Erythroblast (primary cell): ENCODE data around the gene ELF2.
A peak's percentile ranks its signal among the peaks of the same experiment; 100 is the strongest.
"Not testable (repeated sequence)": the region's sequence is repeated elsewhere in the genome, so short reads cannot be mapped to it uniquely, and the experiment has no call there.

Experiments used
- DNase-seq, 2 experiments: peaks; one replicate each; lab custom pipeline; 2025; lab: John Stamatoyannopoulos, UW
- GATA1 ChIP-seq: IDR thresholded peaks from 2 replicates; pipeline ENCODE4 v1.6.1; 2011; ENCODE audit warnings: low read depth, mild to moderate bottlenecking, control low read depth, low read length, moderate library complexity
- POLR2A ChIP-seq: IDR thresholded peaks from 2 replicates; pipeline ENCODE4 v1.6.1; 2011; ENCODE audit warnings: mild to moderate bottlenecking, low read length

Gene ELF2

DNA sequence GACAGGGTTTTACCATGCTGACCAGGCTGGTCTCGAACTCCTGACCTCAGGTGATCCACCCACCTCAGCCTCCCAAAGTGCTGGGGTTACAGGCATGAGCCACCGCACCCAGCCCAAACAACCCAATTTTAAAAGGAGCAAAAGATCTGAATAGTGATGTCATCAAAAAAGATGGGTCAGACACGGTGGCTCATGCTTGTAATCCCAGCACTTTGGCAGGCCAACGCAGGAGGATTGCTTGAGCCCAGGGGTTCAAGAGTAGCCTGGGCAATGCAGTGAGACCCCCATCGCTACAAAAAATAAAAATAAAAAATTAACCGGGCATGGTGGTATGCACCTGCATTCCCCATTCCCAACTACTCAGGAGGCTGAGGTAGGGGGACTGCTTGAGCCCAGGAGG is 6.1 kb downstream of the ELF2 start:
- TF ChIP-seq POLR2A (no peak), GATA1 (no peak)

DNA sequence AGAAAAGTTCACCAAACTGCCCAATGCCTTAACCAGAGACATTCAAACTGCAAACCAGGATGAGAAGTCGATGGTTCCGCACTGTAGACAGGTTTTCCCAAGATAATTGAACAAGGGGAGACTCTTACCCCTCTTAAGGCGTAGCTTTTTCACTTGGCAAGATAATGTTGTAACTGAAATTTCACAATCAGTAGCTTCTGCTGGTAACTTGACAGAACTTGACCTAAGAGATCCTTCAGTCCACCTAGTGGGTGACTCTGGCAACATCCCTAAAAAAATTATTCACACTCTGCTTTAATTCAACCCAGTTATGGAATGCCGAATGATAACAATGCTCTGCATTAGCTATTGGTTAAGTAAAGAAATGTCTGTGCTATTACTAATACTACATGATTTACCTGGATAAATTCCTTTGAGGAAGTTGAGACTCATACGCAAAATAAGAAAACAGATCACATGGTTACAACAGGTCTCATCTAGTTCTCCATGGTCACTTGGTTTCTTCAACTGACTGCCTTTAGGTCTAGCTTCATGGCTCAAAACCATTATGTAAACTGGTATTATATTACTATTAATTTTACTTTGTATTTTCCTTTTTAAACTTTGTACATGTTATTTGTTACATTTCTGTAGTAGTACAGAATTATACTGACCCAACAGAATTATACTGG is 9.1 kb downstream of the ELF2 start:
- TF ChIP-seq POLR2A (no peak), GATA1 (no peak)
- DNase-seq, result peak; percentile 79 to 83

More for the DNA sequence above, 6.1 kb downstream of the ELF2 start:
- DNase-seq, result no peak

DNA sequence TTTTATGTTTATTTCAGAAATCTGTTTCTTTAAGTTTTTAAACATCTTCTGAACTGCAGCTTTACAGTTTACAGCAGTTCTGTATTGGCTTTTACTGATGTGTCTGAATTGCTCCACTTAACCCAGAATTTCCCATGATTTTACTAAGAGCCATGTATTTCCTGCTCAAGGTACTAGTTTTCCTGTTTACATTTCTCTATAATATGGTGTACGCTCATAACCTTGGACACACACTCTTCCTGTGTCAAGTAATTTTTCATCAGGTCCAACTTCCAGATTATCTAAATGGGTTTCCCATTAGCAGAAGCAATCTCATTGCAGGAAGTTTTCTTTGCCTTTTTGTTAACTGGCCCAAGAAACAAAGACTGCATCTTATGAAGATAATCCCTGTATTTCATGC is 12.3 kb downstream of the ELF2 start:
- DNase-seq, result no peak
- TF ChIP-seq GATA1 (no peak), POLR2A (no peak)

DNA sequence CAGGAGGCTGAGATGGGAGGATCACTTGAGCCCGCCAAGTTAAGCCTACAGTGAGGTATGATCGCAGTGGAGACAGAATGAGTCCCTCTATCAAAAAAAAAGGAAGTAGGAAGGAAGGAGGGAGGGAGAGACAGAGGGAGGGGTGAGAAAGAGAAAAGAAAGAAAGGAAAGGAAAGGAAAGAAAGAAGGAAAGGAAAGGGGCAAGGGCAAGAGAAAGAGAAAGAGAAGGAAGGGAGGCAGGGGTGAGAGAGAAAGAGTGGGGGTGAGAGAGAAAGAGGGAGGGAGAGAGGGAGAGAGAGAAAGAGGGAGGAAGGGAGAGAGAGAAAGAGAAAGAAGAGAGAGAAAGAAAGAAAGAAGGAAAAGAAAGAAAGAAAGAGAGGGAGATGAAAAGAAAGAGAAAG is 13.2 kb downstream of the ELF2 start:
- no peak for TF ChIP-seq POLR2A
- no peak for DNase-seq

DNA sequence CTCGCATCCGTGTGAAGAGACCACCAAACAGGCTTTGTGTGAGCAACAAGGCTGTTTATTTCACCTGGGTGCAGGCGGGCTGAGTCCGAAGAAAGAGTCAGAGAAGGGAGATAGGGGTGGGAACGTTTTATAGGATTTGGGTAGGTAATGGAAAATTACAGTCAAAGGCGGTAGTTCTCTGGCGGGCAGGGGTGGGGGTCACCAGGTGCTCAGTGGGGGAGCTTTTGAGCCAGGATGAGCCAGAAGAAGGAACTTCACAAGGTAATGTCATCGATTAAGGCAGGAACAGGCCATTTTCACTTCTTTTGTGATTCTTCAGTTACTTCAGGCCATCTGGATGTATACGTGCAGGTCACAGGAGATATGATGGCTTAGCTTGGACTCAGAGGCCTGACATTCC is 19.0 kb downstream of the ELF2 start:
- DNase-seq, result not testable (repeated sequence)

DNA sequence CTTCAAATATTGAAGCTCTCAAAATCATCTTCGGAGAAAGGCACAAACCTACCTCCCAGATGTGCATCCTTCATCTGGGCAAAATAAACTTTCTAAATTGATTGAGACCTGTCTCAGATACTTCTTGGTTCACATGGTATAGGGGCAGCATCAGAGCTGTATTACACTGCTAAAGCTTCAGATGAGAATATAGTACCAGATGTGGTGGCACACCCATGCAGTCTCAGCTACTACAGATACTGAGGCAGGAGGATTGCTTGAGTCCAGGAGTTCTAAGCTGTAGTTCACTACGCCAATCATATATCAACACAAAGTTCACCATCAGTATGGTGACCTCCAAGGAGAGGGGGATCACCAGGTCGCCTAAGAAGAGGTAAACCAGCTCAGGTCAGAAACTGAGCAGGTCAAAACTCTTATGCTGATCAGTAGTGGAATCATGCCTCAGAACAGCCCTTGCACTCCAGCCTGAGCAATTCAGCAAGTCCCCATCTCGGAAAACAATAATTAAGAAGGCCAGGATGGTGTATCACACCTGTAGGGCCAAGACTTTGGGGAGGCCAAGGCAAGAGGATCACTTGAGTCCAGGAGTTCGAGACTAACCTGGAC is 22.0 kb downstream of the ELF2 start:
- TF ChIP-seq POLR2A (no peak), GATA1 (no peak)
- DNase-seq, result peak; percentile 47 to 50

DNA sequence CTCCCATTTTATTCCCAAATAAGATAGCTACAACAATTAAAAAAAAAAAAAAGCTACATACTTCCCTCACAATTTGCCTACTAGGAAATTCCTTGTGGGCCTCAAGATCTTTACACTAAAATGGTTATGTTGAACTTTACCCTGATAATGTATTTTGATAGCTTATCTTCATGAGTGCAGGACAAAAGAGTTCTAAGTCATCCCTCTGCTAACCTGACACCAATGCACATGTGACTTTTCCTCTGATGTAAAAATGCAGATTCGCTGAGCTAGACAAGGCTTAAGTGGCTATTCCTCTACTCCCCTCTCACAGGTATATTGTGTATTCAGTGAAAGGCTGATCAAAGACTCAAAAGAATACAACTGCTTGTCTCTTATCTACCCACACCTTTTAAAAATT is 22.5 kb downstream of the ELF2 start:
- no peak for TF ChIP-seq GATA1
- TF ChIP-seq POLR2A, result no peak

DNA sequence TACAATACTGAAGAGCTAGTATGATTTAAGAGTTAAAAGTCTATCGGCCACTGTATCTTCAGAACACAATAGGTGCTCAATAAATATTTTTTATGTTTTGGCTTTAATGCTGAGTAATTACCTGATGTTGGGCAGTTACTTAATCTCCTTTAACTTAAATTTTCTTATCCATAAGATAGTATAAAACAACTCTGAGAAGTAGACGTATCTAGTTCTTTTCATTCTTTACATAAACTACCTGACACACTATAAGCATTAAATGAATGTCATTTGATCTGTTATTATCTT is 22.9 kb downstream of the ELF2 start:
- TF ChIP-seq POLR2A (no peak), GATA1 (no peak)
- DNase-seq, result no peak

More for the DNA sequence above, 22.5 kb downstream of the ELF2 start:
- peak; percentile 58 to 83 for DNase-seq

DNA sequence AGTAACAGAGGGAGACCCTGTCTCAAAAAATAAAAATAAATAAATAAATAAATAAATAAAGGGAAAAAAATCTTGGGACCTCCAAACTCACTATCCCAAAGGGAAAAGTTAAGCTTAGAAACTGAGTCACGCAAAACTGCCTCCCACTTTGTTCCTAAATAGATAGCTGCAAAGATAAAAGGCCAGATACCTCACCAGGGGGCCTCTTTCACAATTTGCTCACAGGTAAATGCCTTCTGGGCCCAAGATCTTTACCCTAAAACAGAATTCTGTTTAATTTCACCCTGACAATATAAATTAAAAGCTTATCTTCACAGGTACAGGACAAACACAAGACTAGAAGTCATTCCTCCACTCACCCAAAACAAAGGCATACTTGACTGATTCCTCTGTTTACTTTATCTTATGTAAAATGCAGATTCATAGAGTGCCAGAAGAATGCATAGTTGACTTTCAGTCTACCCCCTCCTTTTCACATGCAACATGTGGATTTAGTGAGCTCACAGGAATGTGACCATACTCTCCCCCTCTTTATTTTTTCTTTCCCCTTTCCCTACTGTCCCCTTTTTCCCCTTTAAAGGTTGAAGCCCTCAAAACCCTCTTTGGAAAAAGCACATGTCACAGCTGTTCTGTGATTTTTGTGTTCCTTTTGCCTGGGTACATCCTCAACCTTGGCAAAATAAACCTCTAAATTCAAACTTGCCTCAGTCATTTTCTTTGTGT is 23.4 kb downstream of the ELF2 start:
- TF ChIP-seq GATA1 (no peak), POLR2A (no peak)
- peak; percentile 21 to 25 for DNase-seq

DNA sequence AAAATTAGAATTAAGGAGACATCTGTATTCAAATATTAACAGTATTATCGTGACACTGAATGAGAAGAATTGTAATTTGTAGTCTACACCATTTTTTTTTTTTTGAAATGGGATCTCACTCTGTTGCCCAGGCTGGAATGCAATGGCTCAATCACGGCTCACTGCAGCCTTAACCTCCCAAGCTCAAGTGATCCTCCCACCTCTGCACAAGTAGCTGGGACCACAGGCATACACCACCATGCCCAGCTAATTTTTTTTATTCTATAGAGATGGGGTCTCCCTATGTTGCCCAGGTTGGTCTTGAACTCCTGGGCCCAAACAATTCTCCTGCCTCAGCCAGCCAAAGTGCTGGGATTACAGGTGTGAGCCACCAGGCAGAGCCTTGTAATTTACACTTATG is 24.8 kb downstream of the ELF2 start:
- no peak for DNase-seq
- TF ChIP-seq POLR2A (no peak), GATA1 (no peak)

DNA sequence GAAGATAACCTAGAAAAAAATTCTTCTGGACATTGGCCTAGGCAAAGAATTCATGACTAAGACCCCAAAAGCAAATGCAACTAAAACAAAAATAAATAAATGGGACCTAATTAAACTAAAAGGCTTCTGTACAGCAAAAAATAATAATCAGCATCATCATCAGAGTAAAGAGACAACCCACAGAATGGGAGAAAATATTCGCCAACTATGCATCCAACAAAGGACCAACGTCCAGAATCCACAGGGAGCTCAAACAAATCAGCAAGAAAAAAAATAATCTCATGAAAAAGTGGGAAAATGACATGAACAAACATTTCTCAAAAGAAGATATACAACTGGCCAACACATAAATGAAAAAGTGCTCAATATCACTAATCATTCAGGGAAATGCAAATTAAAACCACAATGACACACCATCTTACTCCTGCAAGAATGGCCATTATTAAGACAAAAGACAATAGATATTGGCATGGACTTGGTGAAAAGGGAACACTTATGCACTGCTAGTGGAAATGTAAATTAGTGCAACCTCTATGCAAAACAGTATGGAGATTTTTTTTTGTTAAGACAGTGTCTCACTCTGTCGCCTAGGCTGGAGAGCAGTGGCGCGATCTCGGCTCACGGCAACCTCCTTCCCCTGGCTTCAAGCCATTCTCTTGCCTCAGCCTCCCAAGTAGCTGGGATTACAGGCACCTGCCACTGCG is 29.9 kb downstream of the ELF2 start:
- no peak for TF ChIP-seq POLR2A
- no peak for TF ChIP-seq GATA1
- DNase-seq, result no peak

DNA sequence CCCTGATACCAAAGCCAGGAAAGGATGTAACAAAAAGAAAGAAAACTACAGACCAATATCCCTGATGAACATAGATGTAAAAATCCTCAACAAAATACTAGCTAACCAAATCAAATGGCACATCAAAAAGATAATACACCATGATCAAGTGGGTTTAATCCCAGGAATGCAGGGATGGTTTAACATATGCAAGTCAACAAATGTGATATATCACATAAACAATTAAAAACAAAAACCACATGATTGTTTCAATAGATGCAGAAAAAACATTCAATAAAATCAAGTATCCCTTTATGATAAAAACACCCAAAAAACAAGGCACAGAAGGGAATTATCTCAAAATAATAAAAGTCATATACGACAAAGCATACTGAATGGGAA is 31.5 kb downstream of the ELF2 start:
- DNase-seq, result peak in 1 of 2 experiments; percentile 11
- TF ChIP-seq POLR2A, result no peak
- TF ChIP-seq GATA1, result no peak

DNA sequence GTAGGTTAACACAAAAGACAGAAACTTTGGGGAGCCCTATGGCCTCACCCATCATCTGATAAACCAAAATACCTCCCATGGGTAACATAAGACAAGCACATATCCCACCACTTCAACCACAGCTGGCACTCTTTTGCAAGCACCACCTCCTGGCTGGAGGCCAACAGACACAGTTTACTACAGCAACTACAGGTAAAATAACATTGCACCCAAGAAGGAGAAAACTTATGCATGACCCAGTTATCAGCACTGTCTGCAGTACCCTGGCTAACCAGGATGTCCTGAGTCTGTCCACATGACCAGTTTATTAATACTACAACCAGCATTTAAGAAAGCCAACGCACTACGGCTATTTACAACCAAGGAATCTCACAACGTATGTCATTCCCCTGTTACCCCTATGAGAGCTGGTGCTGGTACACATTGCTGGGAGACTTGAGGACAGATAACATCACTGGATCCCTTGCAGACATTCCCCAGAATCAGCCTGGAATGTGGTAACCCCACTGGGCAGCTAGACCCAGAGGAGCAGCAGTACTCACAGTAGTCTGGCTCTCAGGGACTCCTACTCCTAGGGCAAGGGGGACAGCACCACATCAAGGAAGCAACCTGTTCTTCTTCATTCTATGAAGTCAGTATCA is 32.0 kb downstream of the ELF2 start:
- no peak for TF ChIP-seq GATA1
- TF ChIP-seq POLR2A, result no peak
- no peak for DNase-seq
